Ammon's horn (tissue), 1 donor: Measurements from ENCODE around the gene CHAC1.
"Not testable (repeated sequence)": the region's sequence is repeated elsewhere in the genome, so short reads cannot be mapped to it uniquely, and the experiment has no call there.

ENCODE experiments used
- DNase-seq: peaks from one replicate; pipeline ENCODE4 v3.0.0-alpha.2; 2016; ENCODE audit warnings: low spot score

CHAC1 gene

GRCh38 chr15:40957581-40958051, 4.3 kb downstream of the CHAC1 start:
- DNase-seq, result peak; percentile 53

- DNase-seq, result no peak
Observed at GRCh38 chr15:40958146-40958545, 4.9 kb downstream of the CHAC1 start.

DNA sequence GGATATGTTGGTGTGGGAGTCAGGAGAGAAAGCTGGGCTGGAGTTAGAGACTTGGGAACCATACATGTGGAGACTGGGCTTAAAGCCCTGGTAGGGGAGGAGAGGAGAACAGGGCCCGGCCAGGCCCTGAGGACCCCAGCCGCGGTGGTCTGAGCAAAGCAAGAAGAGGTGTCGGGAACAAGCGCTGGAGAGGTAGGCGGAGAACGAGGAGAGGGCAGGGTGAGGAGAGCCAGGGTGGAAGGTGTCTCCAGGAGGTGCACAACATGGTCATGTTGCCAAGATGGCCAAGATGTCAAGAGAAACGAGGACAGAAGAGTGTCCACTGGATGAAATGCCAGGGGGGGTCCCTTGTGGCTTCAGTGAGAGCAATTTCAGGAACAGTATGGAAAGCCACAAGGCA, 5.5 kb downstream of the CHAC1 start:
- DNase-seq, result no peak

GRCh38 chr15:40959331-40960141, 6.3 kb downstream of the CHAC1 start:
- DNase-seq, result no peak

DNA sequence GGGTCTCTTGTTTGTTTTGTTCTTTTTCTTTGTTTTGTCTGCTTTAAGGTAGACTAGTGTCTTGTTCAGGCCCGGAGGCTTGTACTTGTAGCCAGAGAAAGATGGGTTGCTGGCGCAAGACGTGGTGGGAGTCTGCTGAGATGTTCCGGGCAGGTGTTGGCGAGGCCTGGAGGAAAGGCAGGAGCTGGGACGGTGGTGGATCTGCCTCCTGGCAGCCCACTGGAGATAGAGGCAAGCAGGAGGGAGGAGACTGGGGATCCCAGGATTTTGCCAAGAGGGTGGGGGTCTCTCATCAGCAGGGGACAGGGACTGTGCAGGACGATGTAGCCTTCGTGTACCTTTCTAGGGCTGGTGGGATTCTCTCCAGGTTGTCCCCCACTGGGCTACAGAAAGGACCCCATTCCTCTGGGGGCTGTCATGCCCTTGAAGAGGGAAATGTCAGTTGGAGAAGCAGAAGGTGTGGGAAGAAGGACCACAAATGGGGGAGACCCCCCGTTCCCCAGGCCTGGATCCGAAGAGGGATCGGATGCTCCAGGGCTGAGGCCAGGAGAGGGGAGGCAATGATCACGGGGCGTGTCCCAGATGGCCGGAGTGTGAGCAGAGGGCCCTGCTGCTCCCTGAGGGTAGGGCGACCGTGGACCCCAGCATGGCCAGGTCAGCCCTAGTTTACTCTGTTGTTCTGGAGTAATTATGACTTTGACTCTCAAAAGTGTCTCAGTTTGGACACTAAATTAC, 7.0 kb downstream of the CHAC1 start:
- DNase-seq, result no peak

DNA sequence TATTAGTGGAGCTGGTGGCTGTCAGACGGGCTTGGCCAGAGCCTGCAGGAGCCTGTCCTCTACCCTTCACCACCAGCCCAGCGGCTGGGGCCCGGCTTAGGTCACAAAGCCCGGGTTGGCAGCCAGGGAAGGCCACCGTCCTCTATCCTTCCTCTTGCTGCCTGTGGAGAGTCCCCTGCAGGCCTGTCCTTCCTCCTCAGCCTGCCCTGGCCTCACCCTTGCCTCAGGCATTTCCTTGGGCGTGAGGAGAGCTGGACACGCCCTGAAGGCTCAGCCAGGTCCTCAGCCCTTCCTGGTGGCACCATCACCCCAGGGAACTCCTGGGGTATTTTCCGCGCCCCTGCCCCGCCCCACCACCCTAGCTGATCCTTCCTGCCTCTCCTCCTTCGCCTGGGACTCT, 7.7 kb downstream of the CHAC1 start:
- no peak for DNase-seq

GRCh38 chr15:40961740-40962139, 8.5 kb downstream of the CHAC1 start:
- not testable (repeated sequence) for DNase-seq

DNA sequence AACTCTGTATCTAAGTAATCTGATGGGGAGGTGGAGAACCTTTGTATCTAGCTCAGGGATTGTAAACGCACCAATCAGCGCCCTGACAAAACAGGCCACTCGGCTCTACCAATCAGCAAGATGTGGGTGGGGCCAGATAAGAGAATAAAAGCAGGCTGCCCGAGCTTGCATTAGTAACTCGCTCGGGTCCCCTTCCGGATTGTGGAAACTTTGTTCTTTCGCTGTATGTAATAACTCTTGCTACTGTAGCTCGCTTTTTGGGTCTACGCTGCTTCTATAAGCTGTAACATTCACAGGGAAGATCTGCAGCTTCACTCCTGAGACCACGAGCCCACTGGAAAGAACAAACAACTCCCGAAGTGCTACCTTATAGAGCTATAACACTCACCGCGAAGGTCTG, 9.0 kb downstream of the CHAC1 start:
- DNase-seq, result not testable (repeated sequence)

- no peak for DNase-seq
Observed at GRCh38 chr15:40963201-40963600, 9.9 kb downstream of the CHAC1 start.

DNA sequence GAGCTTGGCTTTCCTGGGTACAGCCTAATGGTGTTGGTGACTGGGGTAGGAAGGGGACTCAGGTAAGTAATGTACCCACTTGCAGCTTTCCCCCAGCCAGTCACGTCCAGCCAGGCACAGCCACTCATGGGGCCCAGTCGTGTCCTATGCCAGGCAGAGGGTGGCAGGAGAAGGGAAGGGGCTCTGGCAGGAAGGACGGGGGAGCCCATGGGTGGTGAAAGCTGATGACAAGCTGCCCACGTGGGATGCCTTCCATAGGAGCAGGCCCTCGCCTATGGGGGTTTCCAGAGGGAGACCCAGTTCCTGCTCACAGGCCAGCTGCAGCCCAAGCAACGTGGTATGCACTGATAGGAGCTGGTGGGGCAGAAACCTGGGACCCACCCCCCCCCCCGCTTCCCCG, 10.7 kb downstream of the CHAC1 start:
- DNase-seq, result no peak

- no peak for DNase-seq
Observed at GRCh38 chr15:40964634-40965033, 11.4 kb downstream of the CHAC1 start.

DNA sequence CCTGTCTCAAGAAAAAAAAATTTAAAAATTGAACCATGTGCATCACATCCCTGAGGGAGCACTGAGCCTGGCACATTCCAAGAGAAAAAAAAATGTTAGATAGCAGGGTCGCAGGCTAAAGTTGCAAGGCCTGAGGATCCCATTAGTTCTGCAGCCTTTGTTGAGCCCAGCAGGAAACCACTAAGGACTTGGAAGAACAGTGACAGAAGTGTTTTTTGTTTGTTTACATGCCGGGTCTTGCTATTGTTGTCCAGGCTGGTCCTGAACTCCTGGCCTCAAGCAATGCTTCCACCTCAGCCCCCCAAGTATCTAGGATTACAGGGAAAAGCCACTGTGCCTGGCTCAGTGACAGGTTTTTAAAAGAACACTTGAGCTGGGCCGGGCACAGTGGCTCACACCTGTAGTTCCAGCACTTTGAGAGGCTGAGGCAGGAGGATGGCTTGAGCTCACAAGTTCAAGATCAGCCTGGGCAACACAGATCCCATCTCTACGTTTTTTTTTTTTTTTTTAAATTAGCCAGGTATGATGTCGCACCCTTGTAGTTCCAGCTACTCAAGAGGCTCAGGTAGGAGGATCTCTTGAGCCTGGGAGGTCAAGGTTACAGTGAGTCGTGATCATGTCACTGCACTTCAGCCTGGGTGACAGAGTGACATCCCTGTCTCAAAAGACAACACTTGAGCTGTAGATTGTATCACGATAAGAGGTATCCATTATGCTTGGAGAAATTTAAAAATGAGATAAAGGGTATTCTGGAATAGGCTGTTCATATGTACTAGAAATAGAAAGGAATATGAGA, 15.2 kb downstream of the CHAC1 start:
- DNase-seq, result no peak

DNA sequence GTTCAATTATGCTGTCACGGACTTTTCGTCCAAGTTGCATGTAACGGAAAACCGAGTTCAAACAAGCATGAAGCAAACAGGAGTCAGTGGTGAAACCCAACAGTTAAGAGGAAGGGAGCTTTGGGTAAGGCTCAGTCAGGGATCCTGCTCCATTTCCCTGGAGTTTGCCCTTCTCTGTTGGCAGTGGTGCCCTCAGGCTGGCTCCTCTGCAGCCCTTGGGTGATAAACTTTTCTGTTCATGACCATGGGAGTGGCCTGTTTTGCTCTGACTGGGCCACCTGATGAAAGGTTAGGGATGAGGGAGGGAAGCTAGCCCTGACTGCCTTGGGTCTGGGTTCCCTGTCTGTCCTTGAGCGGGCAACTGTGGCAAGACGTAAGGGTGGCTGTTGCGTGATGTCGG, 16.1 kb downstream of the CHAC1 start:
- DNase-seq, result no peak

- DNase-seq, result no peak
Observed at GRCh38 chr15:40974879-40975278, 21.6 kb downstream of the CHAC1 start.

GRCh38 chr15:40976819-40977218, 23.5 kb downstream of the CHAC1 start:
- DNase-seq, result no peak

DNA sequence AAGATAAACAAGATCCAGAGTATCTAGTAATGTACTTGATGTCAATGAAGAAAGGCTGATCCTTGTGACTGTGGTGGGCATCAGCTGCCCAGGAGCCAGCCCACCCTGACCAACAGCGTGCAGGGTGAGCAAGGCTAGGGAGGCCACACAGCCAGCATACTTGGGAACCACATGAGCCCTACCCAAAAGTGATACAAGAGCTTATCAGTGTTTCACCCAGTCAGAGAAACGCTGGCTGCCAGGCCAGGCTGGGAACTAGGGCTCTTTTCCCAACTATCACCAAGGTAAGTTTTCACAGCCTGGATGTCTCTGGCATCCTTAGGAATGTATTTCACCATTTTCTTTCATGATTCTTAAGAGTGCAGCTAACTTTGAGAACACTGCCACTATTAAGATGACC, 24.9 kb downstream of the CHAC1 start:
- DNase-seq, result no peak

- DNase-seq, result no peak
Observed at GRCh38 chr15:40978562-40978961, 25.3 kb downstream of the CHAC1 start.

- DNase-seq, result no peak
Observed at GRCh38 chr15:40981186-40981585, 27.9 kb downstream of the CHAC1 start.

- DNase-seq, result no peak
Observed at GRCh38 chr15:40982855-40983254, 29.6 kb downstream of the CHAC1 start.

GRCh38 chr15:40984406-40984805, 31.1 kb downstream of the CHAC1 start:
- no peak for DNase-seq

GRCh38 chr15:40984964-40985363, 31.7 kb downstream of the CHAC1 start:
- DNase-seq, result no peak

- no peak for DNase-seq
Observed at GRCh38 chr15:40985541-40986330, 32.5 kb downstream of the CHAC1 start.
